ENCODE data around the gene NOM1. TPM values are rescaled to one million over a fixed set of nuclear protein-coding genes. Genes with fewer than 3 reads are reported as not detected.

NOM1 gene
- total and polyA plus RNA-seq, 2 experiments from 2014 or later, result 17.7 to 36.5 TPM

GRCh38 chr7:156999958-157000726 is 50.6 kb downstream of the NOM1 start:
- no peaks in the 10 kb centered on the region for H3K9me2 ChIP-seq (ENCODE audit: insufficient read depth)
- Mint-ChIP-seq H3K36me3 (ENCODE audit: low read depth) (no peaks in the 10 kb centered on the region), H3K27ac (no peak overlapping the region), H3K27me3 (ENCODE audit: insufficient read depth, low read depth, poor library complexity) (peaks cover 84% of the 10 kb centered on the region), H3K4me1 (peaks cover 29% of the 10 kb centered on the region), H3K4me3 (peak overlapping the region; percentile 68), H3K9me3 (peaks cover 2% of the 10 kb centered on the region; the same call in 1 of the 3 replicates)
- no peak overlapping the region; the same call in 1 of the 2 replicates for H2AFZ ChIP-seq
- no peak overlapping the region for H3K27ac ChIP-seq (ENCODE audit: low read depth)
- H3K27me3 ChIP-seq (ENCODE audit: insufficient read depth), result peaks cover 99% of the 10 kb centered on the region
- H4K20me1 ChIP-seq (replicated peaks; ENCODE audit: insufficient read depth), result peaks cover 33% of the 10 kb centered on the region
- H3K4me1 ChIP-seq (ENCODE audit: insufficient read depth), result peaks cover 43% of the 10 kb centered on the region
- no peaks in the 10 kb centered on the region for H3K79me2 ChIP-seq (replicated peaks; ENCODE audit: insufficient read depth)
- ATAC-seq (peak; percentile 13), DNase-seq (ENCODE audit: low spot score) (peak; percentile 73)
- TF ChIP-seq CREB1 (CRISPR knock-in tag; IDR thresholded peaks at IDR 0.05; ENCODE audit: low read depth) (no peak), EZH2 (IDR thresholded peaks at IDR 0.05; ENCODE audit: low read depth, unreplicated experiment) (peak; percentile 56), ZNF331 (CRISPR knock-in tag; IDR thresholded peaks at IDR 0.05; ENCODE audit: low read depth) (no peak), REST (IDR thresholded peaks at IDR 0.05; ENCODE audit: unreplicated experiment) (no peak), EZH2phosphoT487 (IDR thresholded peaks at IDR 0.05; ENCODE audit: unreplicated experiment) (peak; percentile 30), STAT1 (IDR thresholded peaks at IDR 0.05; ENCODE audit: unreplicated experiment) (no peak), POLR2AphosphoS5 (IDR thresholded peaks at IDR 0.05; ENCODE audit: low read depth) (no peak), ZNF114 (CRISPR knock-in tag; IDR thresholded peaks at IDR 0.05) (no peak), NANOG (IDR thresholded peaks at IDR 0.05; ENCODE audit: borderline replicate concordance) (no peak)
- TF ChIP-seq, protein P1, sequence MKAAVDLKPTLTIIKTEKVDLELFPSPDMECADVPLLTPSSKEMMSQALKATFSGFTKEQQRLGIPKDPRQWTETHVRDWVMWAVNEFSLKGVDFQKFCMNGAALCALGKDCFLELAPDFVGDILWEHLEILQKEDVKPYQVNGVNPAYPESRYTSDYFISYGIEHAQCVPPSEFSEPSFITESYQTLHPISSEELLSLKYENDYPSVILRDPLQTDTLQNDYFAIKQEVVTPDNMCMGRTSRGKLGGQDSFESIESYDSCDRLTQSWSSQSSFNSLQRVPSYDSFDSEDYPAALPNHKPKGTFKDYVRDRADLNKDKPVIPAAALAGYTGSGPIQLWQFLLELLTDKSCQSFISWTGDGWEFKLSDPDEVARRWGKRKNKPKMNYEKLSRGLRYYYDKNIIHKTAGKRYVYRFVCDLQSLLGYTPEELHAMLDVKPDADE (IDR thresholded peaks at IDR 0.05), result no peak
- TF ChIP-seq, protein P2, sequence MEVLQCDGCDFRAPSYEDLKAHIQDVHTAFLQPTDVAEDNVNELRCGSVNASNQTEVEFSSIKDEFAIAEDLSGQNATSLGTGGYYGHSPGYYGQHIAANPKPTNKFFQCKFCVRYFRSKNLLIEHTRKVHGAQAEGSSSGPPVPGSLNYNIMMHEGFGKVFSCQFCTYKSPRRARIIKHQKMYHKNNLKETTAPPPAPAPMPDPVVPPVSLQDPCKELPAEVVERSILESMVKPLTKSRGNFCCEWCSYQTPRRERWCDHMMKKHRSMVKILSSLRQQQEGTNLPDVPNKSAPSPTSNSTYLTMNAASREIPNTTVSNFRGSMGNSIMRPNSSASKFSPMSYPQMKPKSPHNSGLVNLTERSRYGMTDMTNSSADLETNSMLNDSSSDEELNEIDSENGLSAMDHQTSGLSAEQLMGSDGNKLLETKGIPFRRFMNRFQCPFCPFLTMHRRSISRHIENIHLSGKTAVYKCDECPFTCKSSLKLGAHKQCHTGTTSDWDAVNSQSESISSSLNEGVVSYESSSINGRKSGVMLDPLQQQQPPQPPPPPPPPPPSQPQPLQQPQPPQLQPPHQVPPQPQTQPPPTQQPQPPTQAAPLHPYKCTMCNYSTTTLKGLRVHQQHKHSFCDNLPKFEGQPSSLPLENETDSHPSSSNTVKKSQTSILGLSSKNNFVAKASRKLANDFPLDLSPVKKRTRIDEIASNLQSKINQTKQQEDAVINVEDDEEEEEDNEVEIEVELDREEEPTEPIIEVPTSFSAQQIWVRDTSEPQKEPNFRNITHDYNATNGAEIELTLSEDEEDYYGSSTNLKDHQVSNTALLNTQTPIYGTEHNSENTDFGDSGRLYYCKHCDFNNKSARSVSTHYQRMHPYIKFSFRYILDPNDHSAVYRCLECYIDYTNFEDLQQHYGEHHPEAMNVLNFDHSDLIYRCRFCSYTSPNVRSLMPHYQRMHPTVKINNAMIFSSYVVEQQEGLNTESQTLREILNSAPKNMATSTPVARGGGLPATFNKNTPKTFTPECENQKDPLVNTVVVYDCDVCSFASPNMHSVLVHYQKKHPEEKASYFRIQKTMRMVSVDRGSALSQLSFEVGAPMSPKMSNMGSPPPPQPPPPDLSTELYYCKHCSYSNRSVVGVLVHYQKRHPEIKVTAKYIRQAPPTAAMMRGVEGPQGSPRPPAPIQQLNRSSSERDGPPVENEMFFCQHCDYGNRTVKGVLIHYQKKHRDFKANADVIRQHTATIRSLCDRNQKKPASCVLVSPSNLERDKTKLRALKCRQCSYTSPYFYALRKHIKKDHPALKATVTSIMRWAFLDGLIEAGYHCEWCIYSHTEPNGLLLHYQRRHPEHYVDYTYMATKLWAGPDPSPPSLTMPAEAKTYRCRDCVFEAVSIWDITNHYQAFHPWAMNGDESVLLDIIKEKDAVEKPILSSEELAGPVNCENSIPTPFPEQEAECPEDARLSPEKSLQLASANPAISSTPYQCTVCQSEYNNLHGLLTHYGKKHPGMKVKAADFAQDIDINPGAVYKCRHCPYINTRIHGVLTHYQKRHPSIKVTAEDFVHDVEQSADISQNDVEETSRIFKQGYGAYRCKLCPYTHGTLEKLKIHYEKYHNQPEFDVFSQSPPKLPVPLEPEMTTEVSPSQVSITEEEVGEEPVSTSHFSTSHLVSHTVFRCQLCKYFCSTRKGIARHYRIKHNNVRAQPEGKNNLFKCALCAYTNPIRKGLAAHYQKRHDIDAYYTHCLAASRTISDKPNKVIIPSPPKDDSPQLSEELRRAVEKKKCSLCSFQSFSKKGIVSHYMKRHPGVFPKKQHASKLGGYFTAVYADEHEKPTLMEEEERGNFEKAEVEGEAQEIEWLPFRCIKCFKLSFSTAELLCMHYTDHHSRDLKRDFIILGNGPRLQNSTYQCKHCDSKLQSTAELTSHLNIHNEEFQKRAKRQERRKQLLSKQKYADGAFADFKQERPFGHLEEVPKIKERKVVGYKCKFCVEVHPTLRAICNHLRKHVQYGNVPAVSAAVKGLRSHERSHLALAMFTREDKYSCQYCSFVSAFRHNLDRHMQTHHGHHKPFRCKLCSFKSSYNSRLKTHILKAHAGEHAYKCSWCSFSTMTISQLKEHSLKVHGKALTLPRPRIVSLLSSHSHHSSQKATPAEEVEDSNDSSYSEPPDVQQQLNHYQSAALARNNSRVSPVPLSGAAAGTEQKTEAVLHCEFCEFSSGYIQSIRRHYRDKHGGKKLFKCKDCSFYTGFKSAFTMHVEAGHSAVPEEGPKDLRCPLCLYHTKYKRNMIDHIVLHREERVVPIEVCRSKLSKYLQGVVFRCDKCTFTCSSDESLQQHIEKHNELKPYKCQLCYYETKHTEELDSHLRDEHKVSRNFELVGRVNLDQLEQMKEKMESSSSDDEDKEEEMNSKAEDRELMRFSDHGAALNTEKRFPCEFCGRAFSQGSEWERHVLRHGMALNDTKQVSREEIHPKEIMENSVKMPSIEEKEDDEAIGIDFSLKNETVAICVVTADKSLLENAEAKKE (CRISPR knock-in tag; IDR thresholded peaks at IDR 0.05), result no peak
- H3K36me3 ChIP-seq (ENCODE audit: insufficient read depth), result no peaks in the 10 kb centered on the region
- peak overlapping the region; percentile 86 for H3K4me2 ChIP-seq
- H3F3A ChIP-seq (replicated peaks; ENCODE audit: low read depth), result peaks cover 16% of the 10 kb centered on the region
- H3K4me3 ChIP-seq, result peak overlapping the region; percentile 54

Measured in GM23338 (cell line).